NCI-H2227 (cell line): ENCODE results near the gene MTARC1.

ENCODE experiments used
- DNase-seq: peaks from one replicate; lab custom pipeline; 2025; ENCODE audit not compliant: unreplicated experiment; lab: John Stamatoyannopoulos, UW

The MTARC1 gene

GRCh38 chr1:220803401-220804201 is 16.9 kb downstream of the MTARC1 start:
- DNase-seq = peak; percentile 20

- no peak for DNase-seq
These were observed 17.5 kb downstream of the MTARC1 start for GRCh38 chr1:220804202-220804586.

GRCh38 chr1:220806408-220806807 is 19.7 kb downstream of the MTARC1 start:
- no peak for DNase-seq

GRCh38 chr1:220807726-220808125 is 21.0 kb downstream of the MTARC1 start:
- peak; percentile 55 for DNase-seq

DNA sequence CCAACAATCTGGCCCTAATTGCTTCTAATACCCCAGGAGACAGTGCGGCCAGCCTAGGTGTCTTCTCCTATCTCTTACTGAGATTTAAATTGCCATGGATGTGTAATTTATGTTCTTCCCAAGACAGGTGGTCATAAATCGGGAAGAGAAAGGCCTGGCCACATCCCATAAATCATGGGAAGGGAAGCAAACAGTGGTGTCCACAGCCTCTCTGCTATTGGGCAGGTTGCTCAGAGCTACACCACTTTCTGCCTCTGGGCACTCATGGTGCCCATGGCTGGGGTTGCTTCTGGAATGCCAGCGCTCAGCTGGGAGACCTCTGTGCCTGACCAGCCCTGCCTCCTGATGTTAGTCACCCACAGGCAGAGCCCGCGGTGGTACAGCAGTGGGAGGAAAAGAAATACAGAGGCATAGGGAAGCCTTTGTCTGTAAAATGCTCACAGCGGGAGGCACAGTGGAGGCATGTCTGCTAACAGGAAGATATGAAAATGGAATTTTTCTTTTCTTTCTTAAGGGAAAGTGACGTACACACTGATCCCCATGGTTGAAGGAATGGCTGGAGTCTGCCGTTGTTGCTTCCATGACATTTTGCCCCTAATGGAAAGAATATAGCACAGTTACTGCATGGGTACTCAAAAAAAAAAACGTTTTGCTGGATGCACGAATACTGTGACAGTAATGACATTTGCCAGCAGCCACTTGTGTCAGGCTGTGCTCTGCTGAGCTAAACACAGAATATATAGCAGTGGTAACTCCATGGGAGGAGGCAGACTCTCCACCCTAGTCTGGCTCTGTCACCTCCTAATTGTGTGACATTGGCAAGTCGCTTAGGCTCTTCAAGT is 21.9 kb downstream of the MTARC1 start:
- peak; percentile 92 for DNase-seq

DNA sequence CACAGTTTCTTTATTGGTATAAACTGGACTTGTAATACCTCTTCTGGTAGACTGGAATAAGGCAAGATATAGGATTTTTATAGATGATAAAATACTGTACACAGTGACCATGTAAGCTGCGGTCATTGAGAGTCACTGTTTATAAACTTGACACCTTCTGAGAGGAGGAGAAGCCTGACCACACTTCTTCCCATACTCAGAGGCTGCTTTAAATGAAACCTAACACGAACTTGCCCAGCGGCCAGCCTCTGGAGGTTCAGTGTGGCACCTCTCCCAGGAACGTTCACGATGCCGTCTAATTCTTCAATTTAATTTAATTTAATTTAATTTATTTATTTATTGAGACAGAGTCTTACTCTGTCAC is 22.5 kb downstream of the MTARC1 start:
- no peak for DNase-seq

GRCh38 chr1:220809704-220810103 is 23.0 kb downstream of the MTARC1 start:
- DNase-seq = no peak

GRCh38 chr1:220810179-220810653 is 23.5 kb downstream of the MTARC1 start:
- peak; percentile 84 for DNase-seq

- no peak for DNase-seq
These were observed 24.2 kb downstream of the MTARC1 start for GRCh38 chr1:220810963-220811362.

DNA sequence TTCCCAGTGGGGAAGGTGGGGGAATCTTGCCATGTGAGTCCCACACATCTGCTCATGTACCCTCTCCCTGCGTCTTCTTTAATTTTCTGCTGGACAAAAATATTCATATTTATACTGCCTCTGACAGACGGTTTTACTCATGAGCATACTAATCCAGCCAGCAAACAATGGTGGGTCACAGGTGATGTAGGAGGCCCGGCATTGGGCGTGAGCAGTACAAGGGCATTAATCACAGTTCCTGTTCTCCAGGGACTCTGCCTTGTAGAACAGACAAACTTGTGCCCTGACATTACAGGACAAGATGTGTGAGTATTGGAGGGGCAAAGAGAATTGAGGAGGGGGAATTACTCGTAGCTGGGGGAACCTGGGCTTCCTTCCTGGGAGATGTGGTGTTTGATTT is 25.0 kb downstream of the MTARC1 start:
- DNase-seq = no peak

DNA sequence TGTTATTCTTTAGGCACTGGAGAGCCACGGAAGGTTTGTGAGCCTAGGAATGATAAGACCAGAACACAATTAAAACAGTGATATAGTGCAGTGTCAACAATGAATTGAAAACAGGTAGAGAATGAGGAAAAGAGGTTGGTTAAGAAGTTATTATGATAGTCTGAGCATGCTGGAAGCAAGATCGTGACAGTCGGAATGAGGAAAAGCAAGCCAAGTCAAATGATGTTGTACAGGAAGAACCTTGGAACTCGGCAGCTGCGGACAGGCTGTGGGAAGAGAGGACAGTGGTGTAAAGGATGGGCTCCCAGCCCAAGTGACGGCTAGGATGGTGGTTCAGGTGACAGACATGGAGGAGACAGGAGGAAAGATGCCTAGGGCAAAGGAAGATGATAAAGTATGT is 25.6 kb downstream of the MTARC1 start:
- DNase-seq = no peak

DNA sequence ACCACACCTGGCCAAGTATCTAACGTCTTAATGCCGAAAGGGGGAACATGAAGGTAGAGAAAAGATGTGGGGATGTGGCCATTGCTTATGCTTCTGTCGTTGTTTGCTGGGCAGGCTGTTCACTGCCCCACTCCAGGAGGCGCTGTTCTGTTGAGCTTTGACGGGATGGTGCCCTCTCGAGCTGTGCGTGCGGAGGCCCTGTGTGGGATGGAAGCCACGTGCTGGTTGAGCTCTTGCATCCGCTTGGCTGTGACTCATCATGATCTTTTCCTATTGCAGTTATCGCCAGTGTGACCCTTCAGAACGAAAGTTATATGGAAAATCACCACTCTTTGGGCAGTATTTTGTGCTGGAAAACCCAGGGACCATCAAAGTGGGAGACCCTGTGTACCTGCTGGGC is 26.3 kb downstream of the MTARC1 start:
- no peak for DNase-seq

DNA sequence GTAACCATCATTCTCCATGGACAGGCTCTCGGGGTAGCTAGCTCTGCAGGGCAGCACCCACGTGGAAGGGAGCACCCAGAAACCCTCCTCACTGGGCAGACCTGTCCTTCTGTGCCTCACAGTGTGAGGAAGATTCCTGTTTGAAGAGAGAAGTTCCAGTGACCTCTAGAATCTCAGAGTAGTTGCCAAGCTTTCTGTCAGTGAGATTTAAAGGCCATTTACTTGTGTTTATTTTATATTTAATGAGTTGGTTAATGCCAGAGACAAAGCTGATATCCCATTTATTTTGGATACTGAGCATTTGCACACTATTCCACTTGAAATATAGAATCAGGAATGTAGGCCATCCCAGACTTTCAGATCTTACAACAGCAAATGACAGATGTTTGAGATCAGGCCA is 28.7 kb downstream of the MTARC1 start:
- no peak for DNase-seq

DNA sequence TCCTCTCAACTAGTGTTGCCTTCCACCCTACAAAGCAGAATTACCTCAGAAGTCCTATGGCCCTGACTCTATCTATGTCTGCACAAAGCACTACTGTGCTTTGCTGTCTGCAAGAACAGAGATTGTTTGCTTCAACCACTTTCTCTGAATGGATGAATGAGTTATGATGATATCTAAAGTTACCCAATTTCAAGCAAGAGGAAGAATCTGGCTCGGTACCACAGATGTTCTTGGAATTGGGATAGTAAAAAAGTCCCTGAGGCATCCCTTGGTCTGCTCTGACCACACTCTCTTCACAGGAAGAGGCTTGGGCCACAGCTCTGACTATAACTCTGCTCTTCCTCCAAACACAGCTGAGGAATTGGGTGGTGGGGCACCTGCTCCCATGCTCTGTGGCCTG is 31.2 kb downstream of the MTARC1 start:
- no peak for DNase-seq

GRCh38 chr1:220818421-220819173 is 31.9 kb downstream of the MTARC1 start:
- DNase-seq = no peak

DNA sequence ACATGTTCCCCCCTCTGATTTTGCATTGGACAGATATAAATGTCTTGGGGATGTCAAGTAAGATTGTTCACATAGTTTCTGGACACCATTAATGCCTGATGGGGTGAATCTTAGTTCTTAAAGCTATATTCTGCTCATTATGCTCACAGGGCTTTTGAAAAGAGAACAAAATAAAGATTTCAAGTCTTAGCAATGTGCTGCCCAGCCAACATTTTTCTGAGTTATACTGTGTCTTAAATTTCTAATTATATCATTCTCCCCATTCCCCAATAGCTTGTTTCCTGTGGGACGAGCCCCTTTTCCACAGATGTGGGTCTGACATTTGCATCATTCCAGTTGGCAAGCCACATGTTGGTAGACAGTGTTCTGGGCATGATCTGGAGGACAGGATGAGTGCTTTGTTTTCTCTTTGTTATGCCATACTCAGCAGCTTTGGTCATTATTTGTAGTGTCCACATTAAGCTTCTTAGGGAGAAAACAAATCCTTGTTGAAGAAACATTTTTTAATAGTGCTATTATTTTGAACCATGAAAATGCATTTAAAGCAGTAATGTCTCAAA is 32.8 kb downstream of the MTARC1 start:
- no peak for DNase-seq

- no peak for DNase-seq
These were observed 37.6 kb downstream of the MTARC1 start for GRCh38 chr1:220824031-220824989.

DNA sequence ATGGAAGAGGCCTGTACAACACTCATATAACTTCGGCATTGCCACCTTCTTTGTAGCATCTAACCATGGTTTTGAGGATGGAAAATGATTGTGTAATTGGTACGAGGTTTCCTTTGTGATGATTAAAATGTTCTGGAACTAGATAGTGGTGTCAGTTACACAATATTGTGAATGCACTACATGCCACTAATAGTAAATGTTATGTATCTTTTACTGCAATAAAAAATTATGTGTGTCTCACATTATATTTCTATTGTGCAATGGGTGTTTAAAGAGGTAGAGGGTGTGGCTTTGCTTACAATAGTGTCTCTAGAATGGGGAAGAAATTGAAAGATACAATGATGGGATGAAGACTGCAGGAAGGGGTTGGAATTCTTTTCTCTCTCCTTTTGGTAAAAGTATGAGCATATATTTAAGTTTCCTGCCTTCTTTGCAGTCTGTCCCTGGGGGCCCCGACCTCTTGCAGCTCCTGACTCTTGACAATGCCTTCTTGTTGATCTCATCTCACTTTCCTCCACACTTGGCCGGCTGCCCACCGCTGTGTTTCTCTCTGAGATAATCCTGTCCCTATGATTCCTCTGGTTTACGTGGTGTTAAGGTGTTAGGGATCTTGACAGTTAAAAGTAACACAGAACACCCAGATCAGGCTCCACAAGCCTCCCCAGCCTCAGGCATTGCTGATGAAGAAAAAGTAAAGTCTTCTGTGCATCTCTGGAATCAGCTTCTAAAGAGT is 39.3 kb downstream of the MTARC1 start:
- DNase-seq = no peak

DNA sequence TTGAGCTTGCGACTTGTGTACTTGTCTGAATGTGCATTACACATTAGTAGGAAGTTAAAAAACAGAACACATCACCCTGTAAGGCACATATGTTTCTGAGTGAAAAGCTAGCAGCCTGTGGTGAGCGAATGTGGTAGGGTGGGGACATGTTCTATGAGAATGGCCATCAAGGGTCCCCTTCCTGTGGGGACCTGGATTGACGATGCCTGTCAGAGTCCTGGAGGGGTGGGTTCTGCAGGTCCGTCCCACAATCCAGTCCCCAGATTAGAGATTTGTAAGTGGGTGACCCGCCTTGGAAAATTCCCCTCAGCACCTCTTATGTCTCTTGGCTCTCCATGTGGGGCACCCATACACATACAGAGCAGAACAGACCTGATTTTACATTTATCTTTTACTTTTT is 40.0 kb downstream of the MTARC1 start:
- no peak for DNase-seq
